Left lung (tissue), 10 donors: ENCODE measurements around the gene PTPRD. TPM values are rescaled to one million over a fixed set of nuclear protein-coding genes. Genes with fewer than 3 reads are reported as not detected.
A peak's percentile ranks its signal among the peaks of the same experiment; 100 is the strongest.

Experiments
- ATAC-seq: fragments of 200-7000 bp; cut with Tn5 transposase; one replicate; pipeline ENCODE4 v1.9.1; 2020; ENCODE audit warnings: moderate library complexity
- DNase-seq, 4 donors: peaks; one replicate each; pipeline ENCODE4 v3.0.0-alpha.2; 2013 to 2020
- H3K27ac ChIP-seq, 2 donors: fragments of 200-600 bp; sonication (generic) in 1 of 2; one replicate each; pipeline versions ENCODE4 v1.5.0 to v1.8.0; 2020 to 2021
- H3K27me3 ChIP-seq, 2 donors: fragments of 200-600 bp; sonication (generic) in 1 of 2; one replicate each; pipeline versions ENCODE4 v1.5.0 to v1.8.0; 2020 to 2021
- H3K36me3 ChIP-seq, 2 donors: fragments of 200-600 bp; sonication (generic) in 1 of 2; one replicate each; pipeline versions ENCODE4 v1.5.0 to v1.8.0; 2020 to 2021
- H3K4me1 ChIP-seq, 2 donors: fragments of 200-600 bp; one replicate each; pipeline ENCODE4 v1.8.0; 2021
- H3K4me3 ChIP-seq, 2 donors: fragments of 200-600 bp; sonication (generic) in 1 of 2; one replicate each; pipeline versions ENCODE4 v1.5.0 to v1.8.0; 2020 to 2021; ENCODE audit warnings: mild to moderate bottlenecking in 1 of 2
- H3K9me3 ChIP-seq, 2 donors: fragments of 200-600 bp; sonication (generic) in 1 of 2; one replicate each; pipeline versions ENCODE4 v1.5.0 to v1.8.0; 2020 to 2021
- intact Hi-C, 2 donors: fragments of 100-400 bp; cut with DNase I; formaldehyde crosslinking; loops; one replicate each; pipeline versions ENCODE4 v1.11.2 to v1.14.2; 2022
- polyA plus RNA-seq, 6 donors: library from polyadenylated mRNA; unstranded; fragments of 120-200 nt; gene quantifications; one replicate each; pipeline ENCODE4 v1.2.1, GENCODE V29; 2013; ENCODE audit not compliant: insufficient read length in 6 of 6
- total RNA-seq, 2 donors: library from RNA; stranded (reverse); fragmentation: NEBNext Ultra II Directional; extraction: Animal tissue kit (Norgen Biotek cat#: 25700); gene quantifications; one replicate each; pipeline ENCODE4 v1.2.1, GENCODE V29; 2021
- TF ChIP-seq, protein P1 (sequence below), 2 donors: fragments of 200-600 bp; sonication (generic) in 1 of 2; IDR thresholded peaks; one replicate each; pipeline versions ENCODE4 v1.5.0 to v1.8.0; 2021; ENCODE audit warnings: antibody characterized with exemption in 2 of 2
- donor health status: DM: no; HTN: yes; CAD: no.
- donor health status: DM: no; HTN: no; CAD: no.

The PTPRD gene
- total and polyA plus RNA-seq, 8 donors: 24.2 to 167 (median 139) TPM

DNA sequence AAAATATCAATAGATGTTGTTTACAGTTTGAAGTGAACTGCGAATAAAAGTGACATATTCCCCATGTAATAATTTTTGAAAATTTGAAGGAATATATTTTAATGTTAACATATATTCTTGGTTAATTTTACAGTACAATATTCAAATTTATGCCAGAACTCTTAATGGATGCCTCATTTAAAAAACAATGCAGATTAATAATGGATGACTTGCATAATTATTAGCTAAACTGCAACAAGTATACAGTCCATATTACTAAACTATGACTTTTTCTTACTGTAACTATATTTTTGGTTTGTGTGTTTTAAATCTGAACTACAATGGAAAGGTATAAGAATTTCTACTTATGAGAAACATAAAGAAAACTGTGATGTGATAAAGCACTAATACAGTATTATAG, 1390.1 kb downstream of the PTPRD start:
- Histone ChIP-seq H3K36me3 (no peaks in the 10 kb centered on the region), H3K9me3 (no peaks in the 10 kb centered on the region), H3K4me3 (no peak overlapping the region), H3K4me1 (no peaks in the 10 kb centered on the region), H3K27ac (no peak overlapping the region), H3K27me3 (no peaks in the 10 kb centered on the region)
- intact Hi-C loops: no loop called here
- ATAC-seq (no peak), DNase-seq (no peak)
- TF ChIP-seq, protein P1, sequence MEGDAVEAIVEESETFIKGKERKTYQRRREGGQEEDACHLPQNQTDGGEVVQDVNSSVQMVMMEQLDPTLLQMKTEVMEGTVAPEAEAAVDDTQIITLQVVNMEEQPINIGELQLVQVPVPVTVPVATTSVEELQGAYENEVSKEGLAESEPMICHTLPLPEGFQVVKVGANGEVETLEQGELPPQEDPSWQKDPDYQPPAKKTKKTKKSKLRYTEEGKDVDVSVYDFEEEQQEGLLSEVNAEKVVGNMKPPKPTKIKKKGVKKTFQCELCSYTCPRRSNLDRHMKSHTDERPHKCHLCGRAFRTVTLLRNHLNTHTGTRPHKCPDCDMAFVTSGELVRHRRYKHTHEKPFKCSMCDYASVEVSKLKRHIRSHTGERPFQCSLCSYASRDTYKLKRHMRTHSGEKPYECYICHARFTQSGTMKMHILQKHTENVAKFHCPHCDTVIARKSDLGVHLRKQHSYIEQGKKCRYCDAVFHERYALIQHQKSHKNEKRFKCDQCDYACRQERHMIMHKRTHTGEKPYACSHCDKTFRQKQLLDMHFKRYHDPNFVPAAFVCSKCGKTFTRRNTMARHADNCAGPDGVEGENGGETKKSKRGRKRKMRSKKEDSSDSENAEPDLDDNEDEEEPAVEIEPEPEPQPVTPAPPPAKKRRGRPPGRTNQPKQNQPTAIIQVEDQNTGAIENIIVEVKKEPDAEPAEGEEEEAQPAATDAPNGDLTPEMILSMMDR (IDR thresholded peaks at IDR 0.05): no peak

DNA sequence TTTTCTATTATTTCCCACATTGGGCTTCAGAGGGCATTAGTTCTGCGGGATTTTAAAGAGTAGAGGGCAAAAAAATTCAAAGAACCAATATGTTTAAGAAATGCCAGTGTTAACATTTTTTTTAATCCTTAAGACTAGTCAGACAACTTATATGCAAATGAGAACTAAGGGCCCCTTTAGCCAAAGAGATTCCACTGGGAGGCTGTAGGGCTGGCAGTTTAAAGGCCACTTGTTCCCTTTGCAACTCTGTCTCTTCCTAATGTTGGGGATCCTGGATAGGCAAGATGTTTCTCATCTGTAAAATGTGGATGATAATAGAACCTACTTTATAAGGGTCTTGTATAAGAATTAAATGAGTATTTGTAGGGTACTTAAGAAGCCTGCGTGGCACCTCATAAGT, 1395.9 kb downstream of the PTPRD start:
- H3K4me3 ChIP-seq: no peak overlapping the region
- H3K36me3 ChIP-seq: no peaks in the 10 kb centered on the region
- TF ChIP-seq, protein P1 (IDR thresholded peaks at IDR 0.05): no peak
- intact Hi-C loops: no loop called here
- no peaks in the 10 kb centered on the region for H3K27me3 ChIP-seq
- DNase-seq (no peak), ATAC-seq (no peak)
- no peak overlapping the region for H3K27ac ChIP-seq
- H3K9me3 ChIP-seq: no peaks in the 10 kb centered on the region
- H3K4me1 ChIP-seq: no peaks in the 10 kb centered on the region

DNA sequence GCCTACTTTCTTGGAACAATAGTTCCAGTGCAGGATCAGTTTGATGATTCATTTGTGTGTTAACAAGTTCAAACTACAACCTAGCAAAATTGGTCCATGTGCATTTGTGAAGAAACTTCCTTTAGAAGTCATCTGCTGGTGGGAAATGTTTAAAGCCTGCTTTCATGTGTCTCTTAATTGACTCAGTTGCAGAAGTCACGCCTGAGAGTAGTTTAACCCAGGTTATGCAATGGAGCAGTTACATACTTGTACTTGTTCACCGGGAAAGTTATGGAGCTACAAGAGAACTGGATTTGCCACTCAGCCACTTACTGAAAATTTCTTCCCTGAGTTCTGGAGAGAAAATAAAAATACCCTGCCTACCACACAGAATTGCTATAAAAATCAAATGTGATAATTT, 1397.8 kb downstream of the PTPRD start:
- no peak overlapping the region for H3K4me3 ChIP-seq
- no peaks in the 10 kb centered on the region for H3K9me3 ChIP-seq
- DNase-seq (peak in 1 of 4 donors; percentile 7), ATAC-seq (peak; percentile 52)
- no peaks in the 10 kb centered on the region for H3K27me3 ChIP-seq
- TF ChIP-seq, protein P1 (IDR thresholded peaks at IDR 0.05): no peak
- no peaks in the 10 kb centered on the region for H3K36me3 ChIP-seq
- H3K4me1 ChIP-seq: no peaks in the 10 kb centered on the region
- intact Hi-C loops: no loop called here
- no peak overlapping the region for H3K27ac ChIP-seq

DNA sequence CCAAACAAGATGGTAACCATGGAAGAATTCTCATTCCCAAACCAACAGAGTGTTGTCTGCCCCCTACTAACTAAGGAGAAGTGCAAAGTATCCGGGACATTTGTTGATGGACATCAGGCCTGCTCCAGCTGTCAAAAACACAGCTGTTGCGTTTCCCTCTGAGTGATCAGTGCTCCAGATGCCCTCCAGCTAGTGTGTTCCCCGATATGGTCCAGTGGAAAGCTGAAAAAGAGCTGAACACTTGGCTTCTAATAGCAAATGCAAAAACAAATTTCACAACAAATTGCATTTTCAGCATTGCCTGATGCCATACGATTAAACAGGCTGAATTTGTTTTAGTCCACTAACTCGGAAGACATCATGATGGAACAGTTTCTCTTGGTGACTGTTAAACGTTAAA, 1398.7 kb downstream of the PTPRD start:
- ATAC-seq (no peak), DNase-seq (peak in 2 of 4 donors; percentile 12 to 18)
- Histone ChIP-seq H3K4me1 (no peaks in the 10 kb centered on the region), H3K27ac (no peak overlapping the region), H3K9me3 (no peaks in the 10 kb centered on the region), H3K4me3 (no peak overlapping the region), H3K27me3 (no peaks in the 10 kb centered on the region), H3K36me3 (no peaks in the 10 kb centered on the region)
- intact Hi-C loops: no loop called here
- TF ChIP-seq, protein P1 (IDR thresholded peaks at IDR 0.05): no peak

DNA sequence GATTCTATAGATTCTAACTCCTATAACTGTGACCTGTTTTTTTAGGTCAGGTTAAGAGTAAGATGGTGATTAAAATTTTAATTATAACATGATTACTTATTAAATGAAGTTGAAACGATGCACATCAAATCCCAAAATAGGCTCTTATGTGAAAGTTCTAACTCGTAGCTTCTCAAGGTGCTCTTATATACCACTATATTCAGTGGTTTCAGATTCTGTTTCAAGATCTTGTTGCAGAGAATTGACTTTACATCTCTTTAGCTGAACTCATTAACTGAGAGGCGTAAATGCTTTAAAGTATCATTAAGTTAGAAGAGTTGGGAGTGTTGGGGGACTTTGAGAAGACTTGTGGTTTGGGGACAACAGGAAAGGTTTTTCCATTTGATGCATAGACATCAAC, 1399.8 kb downstream of the PTPRD start:
- DNase-seq: no peak
- Histone ChIP-seq H3K4me1 (no peaks in the 10 kb centered on the region), H3K4me3 (no peak overlapping the region), H3K36me3 (no peaks in the 10 kb centered on the region), H3K9me3 (no peaks in the 10 kb centered on the region), H3K27ac (no peak overlapping the region), H3K27me3 (no peaks in the 10 kb centered on the region)
- ATAC-seq: no peak
- TF ChIP-seq, protein P1 (IDR thresholded peaks at IDR 0.05): no peak
- intact Hi-C loops: no loop called here
